K562 (cell line): Measurements from ENCODE around the gene CUTA. TPM values are rescaled to one million over a fixed set of nuclear protein-coding genes. Genes with fewer than 3 reads are reported as not detected.

Experiments
- CREB3L1 ChIP-seq: fragments of 450-650 bp; IDR thresholded peaks from 2 replicates; pipeline ENCODE4 v1.6.1; 2014; ENCODE audit warnings: low read depth, mild to moderate bottlenecking, moderate library complexity, borderline replicate concordance
- CREBBP ChIP-seq: IDR thresholded peaks from one replicate; pipeline ENCODE4 v1.6.1; 2012; ENCODE audit warnings: low read depth, mild to moderate bottlenecking, control low read depth, inconsistent platforms, low read length
- DACH1 ChIP-seq: fragments of 450-650 bp; IDR thresholded peaks from 2 replicates; pipeline ENCODE4 v1.6.1; 2018; ENCODE audit not compliant: partially characterized antibody
- DMBX1 ChIP-seq: fragments of 250-450 bp; sonication (Bioruptor Pico); IDR thresholded peaks from 2 replicates; pipeline ENCODE4 v1.8.0; 2022; ENCODE audit warnings: inconsistent platforms, mild to moderate bottlenecking, moderate library complexity, borderline replicate concordance
- FOXK1 ChIP-seq: sonication (generic); formaldehyde crosslinking; IDR thresholded peaks from 2 replicates; pipeline ENCODE4 v1.8.0; 2022; ENCODE audit warnings: missing genetic modification reagents, mild to moderate bottlenecking, borderline replicate concordance
- GTF2E2 ChIP-seq: fragments of 200-800 bp; sonication (Bioruptor generic); IDR thresholded peaks from 2 replicates; pipeline ENCODE4 v1.6.1; 2016; ENCODE audit warnings: missing genetic modification characterization, missing compliant biosample characterization
- HLTF ChIP-seq: fragments of 450-650 bp; IDR thresholded peaks from 2 replicates; pipeline ENCODE4 v1.6.1; 2016
- MXI1 ChIP-seq: IDR thresholded peaks from 2 replicates; pipeline ENCODE4 v1.6.1; 2011; ENCODE audit warnings: low read depth, mild to moderate bottlenecking, improper control_type of control experiment, low read length
- NFYB ChIP-seq: IDR thresholded peaks from 2 replicates; pipeline ENCODE4 v1.6.1; 2011; ENCODE audit warnings: mild to moderate bottlenecking, moderate library complexity; ENCODE audit not compliant: insufficient read length; ENCODE audit errors: extremely low read depth
- POLR2A ChIP-seq: fragments of 450-650 bp; conservative IDR thresholded peaks from 2 replicates; pipeline ENCODE4 v1.6.1; 2016
- POLR3G ChIP-seq: IDR thresholded peaks from 2 replicates; pipeline ENCODE4 v1.6.1; 2011; ENCODE audit not compliant: insufficient read length, insufficient replicate concordance; ENCODE audit errors: extremely low read depth
- PRMT5 ChIP-seq: sonication (generic); formaldehyde crosslinking; IDR thresholded peaks from 2 replicates; pipeline ENCODE4 v1.5.0; 2020; ENCODE audit warnings: missing genetic modification reagents
- RAD21 ChIP-seq, 2 experiments: fragments of 250-450 bp in 1 of 2; fragments of 450-650 bp in 1 of 2; sonication (Bioruptor Pico) in 1 of 2; formaldehyde crosslinking in 1 of 2; IDR thresholded peaks in 1 of 2; conservative IDR thresholded peaks in 1 of 2; 2 replicates each; pipeline versions ENCODE4 v1.4.0 to v1.8.0; 2020 to 2022; ENCODE audit warnings: mild to moderate bottlenecking in 2 of 2, moderate library complexity in 1 of 2
- SMC3 ChIP-seq: conservative IDR thresholded peaks from 2 replicates; pipeline ENCODE4 v1.6.1; 2011; ENCODE audit warnings: low read depth, low read length, improper control_type of control experiment; ENCODE audit not compliant: insufficient read depth
- STAG1 ChIP-seq: sonication (generic); formaldehyde crosslinking; IDR thresholded peaks from 2 replicates; pipeline ENCODE4 v1.5.0; 2020; ENCODE audit warnings: missing genetic modification reagents, borderline replicate concordance
- ZNF655 ChIP-seq: fragments of 250-450 bp; sonication (Bioruptor Pico); IDR thresholded peaks from 2 replicates; pipeline ENCODE4 v1.5.0; 2021
- polyA plus RNA-seq, 8 experiments: library from polyadenylated mRNA; depleted of rRNA in 4 of 8; stranded (reverse) in 5 of 8; unstranded in 3 of 8; fragments of >200 nt; fragmentation: Nextera tagmentation in 2 of 8; fragmentation: Illumina TruSeq in 1 of 8; extraction: Ambion mirVana in 2 of 8; extraction: Trizol in 1 of 8; gene quantifications; 2 replicates each; pipeline versions ENCODE4 v1.2.1 to v1.2.3, GENCODE V29; 2011 to 2014; ENCODE audit warnings: inconsistent platforms in 1 of 8, missing spikeins in 1 of 8
- total RNA-seq, 7 experiments: library from RNA; depleted of rRNA in 6 of 7; stranded (reverse); fragments of >200 nt in 6 of 7; fragmentation: Illumina TruSeq in 2 of 7; extraction: Trizol in 2 of 7; gene quantifications; 2 replicates each; pipeline versions ENCODE4 v1.2.1 to v1.2.3, GENCODE V29; 2011 to 2021; ENCODE audit warnings: low replicate concordance in 1 of 7
- TF ChIP-seq, protein P1 (sequence below), 2 experiments: fragments of 450-650 bp; formaldehyde crosslinking in 1 of 2; IDR thresholded peaks; 2 replicates each; pipeline versions ENCODE4 v1.4.0 to v1.6.1; 2014 to 2020; ENCODE audit warnings: mild to moderate bottlenecking in 2 of 2, borderline replicate concordance in 1 of 2, low read depth in 1 of 2

CUTA gene
- total and polyA plus RNA-seq, 9 of the 15 experiments (the other 6 are each of a cell fraction or from before 2014, with no cell fraction given), result 166 to 682 (median 310) TPM

- TF ChIP-seq DMBX1 (CRISPR knock-in tag), result peak; percentile 83; the same call in 1 of the 2 replicates
- peak; percentile 69 for TF ChIP-seq NFYB
- TF ChIP-seq STAG1 (CRISPR knock-in tag), result no peak
- peak; percentile 100 for TF ChIP-seq CREB3L1
- no peak for TF ChIP-seq SMC3
- TF ChIP-seq CREBBP, result no peak
- TF ChIP-seq MXI1, result peak; percentile 83; the same call in 1 of the 2 replicates
- TF ChIP-seq POLR3G, result no peak
- 0 out of 4 replicates have a peak, but pooled peaks of 1 of the 2 experiments have one; percentile 12 for TF ChIP-seq RAD21 (CRISPR knock-in tag; conservative IDR thresholded peaks at IDR 0.05 in 1 of 2, IDR thresholded peaks at IDR 0.05 in 1 of 2)
- TF ChIP-seq PRMT5 (CRISPR knock-in tag), result no peak
- TF ChIP-seq ZNF655 (CRISPR knock-in tag), result no peak
- no peak for TF ChIP-seq HLTF
- no peak for TF ChIP-seq FOXK1 (CRISPR knock-in tag)
- TF ChIP-seq GTF2E2 (tag), result 0 out of 2 replicates have a peak, but pooled peaks have one; percentile 21
- TF ChIP-seq POLR2A, result peak; percentile 87
- no peak for TF ChIP-seq DACH1
- TF ChIP-seq, protein P1, sequence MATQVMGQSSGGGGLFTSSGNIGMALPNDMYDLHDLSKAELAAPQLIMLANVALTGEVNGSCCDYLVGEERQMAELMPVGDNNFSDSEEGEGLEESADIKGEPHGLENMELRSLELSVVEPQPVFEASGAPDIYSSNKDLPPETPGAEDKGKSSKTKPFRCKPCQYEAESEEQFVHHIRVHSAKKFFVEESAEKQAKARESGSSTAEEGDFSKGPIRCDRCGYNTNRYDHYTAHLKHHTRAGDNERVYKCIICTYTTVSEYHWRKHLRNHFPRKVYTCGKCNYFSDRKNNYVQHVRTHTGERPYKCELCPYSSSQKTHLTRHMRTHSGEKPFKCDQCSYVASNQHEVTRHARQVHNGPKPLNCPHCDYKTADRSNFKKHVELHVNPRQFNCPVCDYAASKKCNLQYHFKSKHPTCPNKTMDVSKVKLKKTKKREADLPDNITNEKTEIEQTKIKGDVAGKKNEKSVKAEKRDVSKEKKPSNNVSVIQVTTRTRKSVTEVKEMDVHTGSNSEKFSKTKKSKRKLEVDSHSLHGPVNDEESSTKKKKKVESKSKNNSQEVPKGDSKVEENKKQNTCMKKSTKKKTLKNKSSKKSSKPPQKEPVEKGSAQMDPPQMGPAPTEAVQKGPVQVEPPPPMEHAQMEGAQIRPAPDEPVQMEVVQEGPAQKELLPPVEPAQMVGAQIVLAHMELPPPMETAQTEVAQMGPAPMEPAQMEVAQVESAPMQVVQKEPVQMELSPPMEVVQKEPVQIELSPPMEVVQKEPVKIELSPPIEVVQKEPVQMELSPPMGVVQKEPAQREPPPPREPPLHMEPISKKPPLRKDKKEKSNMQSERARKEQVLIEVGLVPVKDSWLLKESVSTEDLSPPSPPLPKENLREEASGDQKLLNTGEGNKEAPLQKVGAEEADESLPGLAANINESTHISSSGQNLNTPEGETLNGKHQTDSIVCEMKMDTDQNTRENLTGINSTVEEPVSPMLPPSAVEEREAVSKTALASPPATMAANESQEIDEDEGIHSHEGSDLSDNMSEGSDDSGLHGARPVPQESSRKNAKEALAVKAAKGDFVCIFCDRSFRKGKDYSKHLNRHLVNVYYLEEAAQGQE (IDR thresholded peaks at IDR 0.05; ENCODE audit: borderline replicate concordance), result peak; percentile 99
- TF ChIP-seq, protein P1 (CRISPR knock-in tag; IDR thresholded peaks at IDR 0.05; ENCODE audit: low read depth), result no peak; the same call in 1 of the 2 replicates
Observed at GRCh38 chr6:33417903-33418689, at the start of gene CUTA (continued).
